A549 (cell line): Measurements from ENCODE around the gene ARMC6. TPM values are rescaled to one million over a fixed set of nuclear protein-coding genes. Genes with fewer than 3 reads are reported as not detected.
A peak's percentile ranks its signal among the peaks of the same experiment; 100 is the strongest.

Experiments used
- ATAC-seq, 2 experiments: fragments of 200-7000 bp in 1 of 2; fragments of >200 bp in 1 of 2; cut with Nextera tagmentation in 1 of 2; cut with Tn5 transposase in 1 of 2; 3 replicates each; pipeline versions ENCODE4 v1.8.0 to v1.9.1; 2018 to 2020; ENCODE audit warnings: mild to moderate bottlenecking in 1 of 2, moderate library complexity in 1 of 2
- CTCF ChIA-PET: fragments of 300-600 bp; sonication (Branson Sonifier 250); formaldehyde crosslinking; extraction: SDS; loops from one replicate; lab custom pipeline; 2021; ENCODE audit warnings: antibody characterized with exemption, inconsistent platforms; lab: Yijun Ruan, JAX
- POLR2A ChIA-PET: fragments of 350-600 bp; formaldehyde crosslinking; extraction: SDS; loops from one replicate; lab custom pipeline; 2021; ENCODE audit warnings: antibody characterized with exemption, inconsistent platforms; lab: Yijun Ruan, JAX
- DNase-seq, 2 experiments: peaks; one replicate each; pipeline versions ENCODE4 v3.0.0 to v3.0.0-alpha.2; 2011 to 2016; ENCODE audit warnings: low read depth in 1 of 2, low spot score in 1 of 2
- FAIRE-seq: peaks from 2 replicates; lab custom pipeline; 2011; peaks lifted over from hg19 to GRCh38; lab: Jason Lieb, UNC
- H3K27ac ChIP-seq, 2 experiments: fragments of >200 bp; sonication (Bioruptor Twin); formaldehyde crosslinking; 3 replicates each; pipeline ENCODE4 v1.5.1; 2016 to 2017
- H3K4me1 ChIP-seq: fragments of >200 bp; sonication (Bioruptor Twin); formaldehyde crosslinking; 3 replicates; pipeline ENCODE4 v1.6.1; 2016
- H3K4me2 ChIP-seq: fragments of >200 bp; sonication (Bioruptor Twin); formaldehyde crosslinking; 3 replicates; pipeline ENCODE4 v1.6.1; 2016
- H3K4me3 ChIP-seq: fragments of >200 bp; sonication (Bioruptor Twin); formaldehyde crosslinking; 3 replicates; pipeline ENCODE4 v1.5.1; 2016
- H3K9me3 ChIP-seq: fragments of >200 bp; sonication (Bioruptor Twin); formaldehyde crosslinking; 3 replicates; pipeline ENCODE4 v1.6.1; 2016
- BHLHE40 ChIP-seq: IDR thresholded peaks from 2 replicates; pipeline ENCODE4 v1.6.1; 2012; ENCODE audit warnings: low read depth, low read length, inconsistent platforms
- CBX8 ChIP-seq: fragments of 200-600 bp; sonication (generic); IDR thresholded peaks from 2 replicates; pipeline ENCODE4 v1.6.1; 2016
- CEBPB ChIP-seq, 2 experiments: fragments of >200 bp in 1 of 2; sonication (Bioruptor Twin) in 1 of 2; formaldehyde crosslinking in 1 of 2; IDR thresholded peaks; 2 replicates each; pipeline ENCODE4 v1.6.1; 2012 to 2016
- CTCF ChIP-seq: fragments of >200 bp; sonication (Bioruptor Twin); formaldehyde crosslinking; IDR thresholded peaks from 3 replicates; pipeline ENCODE4 v1.5.1; 2016
- EHF ChIP-seq: fragments of 250-450 bp; sonication (Bioruptor Pico); IDR thresholded peaks from 2 replicates; pipeline ENCODE4 v1.5.0; 2020; ENCODE audit warnings: mild to moderate bottlenecking
- ELK1 ChIP-seq: fragments of 150-350 bp; IDR thresholded peaks from 2 replicates; pipeline ENCODE4 v1.6.1; 2014; ENCODE audit warnings: low read depth, mild to moderate bottlenecking, low read length
- EP300 ChIP-seq, 2 experiments: fragments of >200 bp; sonication (Bioruptor Twin); formaldehyde crosslinking; IDR thresholded peaks; 2 replicates in 1 of 2; 3 replicates in 1 of 2; pipeline ENCODE4 v1.6.1; 2016 to 2017
- FOSB ChIP-seq: fragments of 250-450 bp; sonication (Bioruptor Pico); IDR thresholded peaks from 2 replicates; pipeline ENCODE4 v1.5.0; 2020; ENCODE audit warnings: mild to moderate bottlenecking, moderate library complexity
- FOXS1 ChIP-seq: fragments of 250-450 bp; sonication (Bioruptor Pico); IDR thresholded peaks from 2 replicates; pipeline ENCODE4 v1.5.0; 2020; ENCODE audit warnings: mild to moderate bottlenecking, moderate library complexity
- GATA3 ChIP-seq: IDR thresholded peaks from 2 replicates; pipeline ENCODE4 v1.6.1; 2012; ENCODE audit warnings: borderline replicate concordance
- HOXB13 ChIP-seq: fragments of 250-450 bp; sonication (Bioruptor Pico); IDR thresholded peaks from 2 replicates; pipeline ENCODE4 v1.5.0; 2020; ENCODE audit warnings: low read depth, mild to moderate bottlenecking, moderate library complexity
- JUNB ChIP-seq: fragments of >200 bp; sonication (Bioruptor Twin); formaldehyde crosslinking; IDR thresholded peaks from 2 replicates; pipeline ENCODE4 v1.6.1; 2016
- MAX ChIP-seq: IDR thresholded peaks from 2 replicates; pipeline ENCODE4 v1.6.1; 2012
- NR3C1 ChIP-seq: fragments of >200 bp; sonication (Bioruptor Twin); formaldehyde crosslinking; IDR thresholded peaks from 3 replicates; pipeline ENCODE4 v1.6.1; 2017
- RNF2 ChIP-seq: fragments of 200-600 bp; sonication (generic); IDR thresholded peaks from 2 replicates; pipeline ENCODE4 v1.6.1; 2016; ENCODE audit warnings: low read depth, mild to moderate bottlenecking, antibody characterized with exemption, moderate library complexity, borderline replicate concordance
- SMC3 ChIP-seq: fragments of >200 bp; sonication (Bioruptor Twin); formaldehyde crosslinking; IDR thresholded peaks from 3 replicates; pipeline ENCODE4 v1.6.1; 2018; ENCODE audit warnings: inconsistent platforms
- TFCP2L1 ChIP-seq: fragments of 250-450 bp; sonication (Bioruptor Pico); IDR thresholded peaks from 2 replicates; pipeline ENCODE4 v1.5.0; 2021; ENCODE audit warnings: mild to moderate bottlenecking
- TP53 ChIP-seq: fragments of 250-450 bp; sonication (Bioruptor Pico); IDR thresholded peaks from 2 replicates; pipeline ENCODE4 v1.5.0; 2021; ENCODE audit warnings: mild to moderate bottlenecking, moderate library complexity
- ZNF302 ChIP-seq: fragments of 250-450 bp; sonication (Bioruptor Pico); IDR thresholded peaks from 2 replicates; pipeline ENCODE4 v1.9.0; 2021; ENCODE audit warnings: inconsistent platforms, mild to moderate bottlenecking, moderate library complexity
- WGBS: methylation state at CpG from one replicate; pipeline ENCODE4 v1.1.6; 2017; ENCODE audit errors: missing lambda C conversion rate; 5-methylcytosine and 5-hydroxymethylcytosine counted together
- polyA plus RNA-seq, 4 experiments: library from polyadenylated mRNA; depleted of rRNA in 3 of 4; stranded (reverse); fragments of >200 nt; fragmentation: RNase III in 1 of 4; extraction: RNeasy Plus Mini Kit Qiagen cat#74134 plus additional on column Dnase treatment in 1 of 4; gene quantifications; 2 replicates in 3 of 4; 3 replicates in 1 of 4; pipeline ENCODE4 v1.2.3, GENCODE V29; 2011 to 2017
- TF ChIP-seq, protein P1 (sequence below): IDR thresholded peaks from 2 replicates; pipeline ENCODE4 v1.6.1; 2012
- TF ChIP-seq, protein P2 (sequence below): fragments of 200-600 bp; sonication (generic); IDR thresholded peaks from 2 replicates; pipeline ENCODE4 v1.6.1; 2016; ENCODE audit warnings: antibody characterized with exemption, mild to moderate bottlenecking, moderate library complexity

The ARMC6 gene
- polyA plus RNA-seq, 2 of the 4 experiments (the other 2 are of a cell fraction): 18.2 to 27.6 TPM

- H3K27ac ChIP-seq: no peak overlapping the region
- no peak overlapping the region for H3K4me3 ChIP-seq
- ChIA-PET CTCF (no interaction called here), POLR2A (no interaction called here)
- TF ChIP-seq GATA3 (no peak), CEBPB (IDR thresholded peaks at IDR 0.05) (no peak), MAX (no peak), BHLHE40 (no peak), FOXS1 (CRISPR knock-in tag) (no peak), ELK1 (no peak), HOXB13 (CRISPR knock-in tag) (no peak)
- no peak for FAIRE-seq
- H3K4me1 ChIP-seq: peaks cover 8% of the 10 kb centered on the region; the same call in 1 of the 3 replicates
- ATAC-seq: no peak
- no peak for DNase-seq
- H3K4me2 ChIP-seq: no peak overlapping the region
- H3K9me3 ChIP-seq: no peaks in the 10 kb centered on the region
- 85% methylated on average over 9 of the region's 9 CpGs for WGBS
Measured at GRCh38 chr19:19028526-19028925, 4.9 kb upstream of the ARMC6 start.

DNA sequence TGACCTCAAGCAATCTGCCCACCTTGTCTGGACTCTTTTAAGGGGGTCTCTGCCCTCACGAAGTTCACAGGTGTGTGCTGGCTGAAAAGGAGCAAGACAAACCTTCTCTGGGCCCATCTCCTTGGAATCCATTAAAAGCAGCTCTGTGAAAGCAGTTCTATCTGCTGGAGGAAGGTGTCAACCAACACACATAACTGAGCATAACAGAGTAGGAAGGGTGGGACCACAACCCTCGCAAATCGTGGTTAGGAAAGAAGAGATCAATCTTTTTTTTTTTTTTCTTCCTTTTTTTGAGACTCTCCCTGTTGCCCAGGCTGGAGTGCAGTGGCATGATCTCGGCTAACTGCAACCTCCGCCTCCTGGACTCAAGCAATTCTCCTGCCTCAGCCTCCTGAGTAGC, 1.5 kb upstream of the ARMC6 start:
- Histone ChIP-seq H3K4me2 (peak overlapping the region; percentile 99), H3K4me1 (peaks cover 13% of the 10 kb centered on the region; the same call in 1 of the 3 replicates), H3K4me3 (peak overlapping the region; percentile 87; the same call in 1 of the 3 replicates), H3K9me3 (no peaks in the 10 kb centered on the region), H3K27ac (no peak overlapping the region)
- TF ChIP-seq EHF (no peak), ZNF302 (CRISPR knock-in tag) (no peak)
- FAIRE-seq (no peak), ATAC-seq (no peak), DNase-seq (no peak)
- 79% methylated on average over 5 of the region's 5 CpGs for WGBS
- POLR2A ChIA-PET: no interaction called here
- CTCF ChIA-PET: no interaction called here

GRCh38 chr19:19032420-19033175, 805 bp upstream of the ARMC6 start:
- H3K4me2 ChIP-seq: peak overlapping the region; percentile 99
- ChIA-PET POLR2A (no interaction called here), CTCF (no interaction called here)
- no peak for FAIRE-seq
- H3K27ac ChIP-seq: peak overlapping the region; percentile 86 to 98
- TF ChIP-seq TFCP2L1: no peak
- TF ChIP-seq, protein P1, sequence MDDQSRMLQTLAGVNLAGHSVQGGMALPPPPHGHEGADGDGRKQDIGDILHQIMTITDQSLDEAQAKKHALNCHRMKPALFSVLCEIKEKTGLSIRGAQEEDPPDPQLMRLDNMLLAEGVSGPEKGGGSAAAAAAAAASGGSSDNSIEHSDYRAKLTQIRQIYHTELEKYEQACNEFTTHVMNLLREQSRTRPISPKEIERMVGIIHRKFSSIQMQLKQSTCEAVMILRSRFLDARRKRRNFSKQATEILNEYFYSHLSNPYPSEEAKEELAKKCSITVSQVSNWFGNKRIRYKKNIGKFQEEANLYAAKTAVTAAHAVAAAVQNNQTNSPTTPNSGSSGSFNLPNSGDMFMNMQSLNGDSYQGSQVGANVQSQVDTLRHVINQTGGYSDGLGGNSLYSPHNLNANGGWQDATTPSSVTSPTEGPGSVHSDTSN: peak; percentile 84
- WGBS: 22% methylated on average over 15 of the region's 31 CpGs
- H3K4me1 ChIP-seq: peaks cover 13% of the 10 kb centered on the region; the same call in 1 of the 3 replicates
- H3K4me3 ChIP-seq: peak overlapping the region; percentile 87
- peak; percentile 20 to 77 for DNase-seq
- ATAC-seq: peak; percentile 19 to 60; a peak in 5 of 6 replicates
- H3K9me3 ChIP-seq: peaks cover 2% of the 10 kb centered on the region; the same call in 1 of the 3 replicates

DNA sequence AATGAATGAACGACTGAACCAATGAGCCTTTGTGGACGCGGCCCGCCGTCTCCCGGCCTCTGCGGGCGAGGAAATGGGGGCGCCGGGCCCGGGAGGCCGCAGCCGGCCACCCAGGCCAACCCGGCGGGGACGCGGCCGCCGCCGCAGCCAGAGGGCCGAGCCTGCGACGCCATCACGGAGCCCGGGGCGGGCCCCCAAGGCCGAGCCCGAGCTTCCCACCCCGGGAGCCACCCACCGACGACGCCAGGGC, 302 bp upstream of the ARMC6 start:
- peak; percentile 45 to 58 for ATAC-seq
- no peak for FAIRE-seq
- TF ChIP-seq CBX8: no peak
- TF ChIP-seq, protein P1: no peak
- TF ChIP-seq SMC3: no peak
- TF ChIP-seq JUNB: no peak
- no peak for TF ChIP-seq NR3C1
- TF ChIP-seq EP300 (IDR thresholded peaks at IDR 0.05): no peak
- no peak for TF ChIP-seq FOSB
- no peak for TF ChIP-seq CTCF
- TF ChIP-seq MAX: no peak
- no peak for TF ChIP-seq TP53 (CRISPR knock-in tag)
- no peak for TF ChIP-seq RNF2
- TF ChIP-seq, protein P2, sequence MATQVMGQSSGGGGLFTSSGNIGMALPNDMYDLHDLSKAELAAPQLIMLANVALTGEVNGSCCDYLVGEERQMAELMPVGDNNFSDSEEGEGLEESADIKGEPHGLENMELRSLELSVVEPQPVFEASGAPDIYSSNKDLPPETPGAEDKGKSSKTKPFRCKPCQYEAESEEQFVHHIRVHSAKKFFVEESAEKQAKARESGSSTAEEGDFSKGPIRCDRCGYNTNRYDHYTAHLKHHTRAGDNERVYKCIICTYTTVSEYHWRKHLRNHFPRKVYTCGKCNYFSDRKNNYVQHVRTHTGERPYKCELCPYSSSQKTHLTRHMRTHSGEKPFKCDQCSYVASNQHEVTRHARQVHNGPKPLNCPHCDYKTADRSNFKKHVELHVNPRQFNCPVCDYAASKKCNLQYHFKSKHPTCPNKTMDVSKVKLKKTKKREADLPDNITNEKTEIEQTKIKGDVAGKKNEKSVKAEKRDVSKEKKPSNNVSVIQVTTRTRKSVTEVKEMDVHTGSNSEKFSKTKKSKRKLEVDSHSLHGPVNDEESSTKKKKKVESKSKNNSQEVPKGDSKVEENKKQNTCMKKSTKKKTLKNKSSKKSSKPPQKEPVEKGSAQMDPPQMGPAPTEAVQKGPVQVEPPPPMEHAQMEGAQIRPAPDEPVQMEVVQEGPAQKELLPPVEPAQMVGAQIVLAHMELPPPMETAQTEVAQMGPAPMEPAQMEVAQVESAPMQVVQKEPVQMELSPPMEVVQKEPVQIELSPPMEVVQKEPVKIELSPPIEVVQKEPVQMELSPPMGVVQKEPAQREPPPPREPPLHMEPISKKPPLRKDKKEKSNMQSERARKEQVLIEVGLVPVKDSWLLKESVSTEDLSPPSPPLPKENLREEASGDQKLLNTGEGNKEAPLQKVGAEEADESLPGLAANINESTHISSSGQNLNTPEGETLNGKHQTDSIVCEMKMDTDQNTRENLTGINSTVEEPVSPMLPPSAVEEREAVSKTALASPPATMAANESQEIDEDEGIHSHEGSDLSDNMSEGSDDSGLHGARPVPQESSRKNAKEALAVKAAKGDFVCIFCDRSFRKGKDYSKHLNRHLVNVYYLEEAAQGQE: no peak
- Histone ChIP-seq H3K4me3 (peak overlapping the region; percentile 87), H3K9me3 (peaks cover 7% of the 10 kb centered on the region; the same call in 2 of the 3 replicates), H3K27ac (peak overlapping the region; percentile 86 to 98), H3K4me2 (peak overlapping the region; percentile 99), H3K4me1 (peaks cover 13% of the 10 kb centered on the region; the same call in 1 of the 3 replicates)
- ChIA-PET CTCF (no interaction called here), POLR2A (no interaction called here)
- no peak for DNase-seq
- WGBS: no CpG with 5 or more reads among the region's 32 CpGs
